HepG2 (cell line): ENCODE data around the gene PCBP2. TPM values are rescaled to one million over a fixed set of nuclear protein-coding genes. Genes with fewer than 3 reads are reported as not detected.

Experiments used
- NFATC3 ChIP-seq: sonication (generic); formaldehyde crosslinking; IDR thresholded peaks from 2 replicates; pipeline ENCODE4 v1.5.1; 2020; ENCODE audit warnings: mild to moderate bottlenecking, missing genetic modification reagents
- NFYC ChIP-seq: IDR thresholded peaks from 2 replicates; pipeline ENCODE4 v1.6.1; 2016; ENCODE audit warnings: missing genetic modification reagents, missing compliant biosample characterization
- PLRG1 ChIP-seq: fragments of 450-650 bp; conservative IDR thresholded peaks from 2 replicates; pipeline ENCODE4 v1.6.1; 2016
- TP53 ChIP-seq: sonication (generic); formaldehyde crosslinking; conservative IDR thresholded peaks from 2 replicates; pipeline ENCODE4 v1.4.0; 2020; ENCODE audit warnings: missing genetic modification reagents
- TRIM24 ChIP-seq: sonication (generic); formaldehyde crosslinking; IDR thresholded peaks from 2 replicates; pipeline ENCODE4 v1.8.0; 2022; ENCODE audit warnings: mild to moderate bottlenecking, missing genetic modification reagents
- ZNF101 ChIP-seq: sonication (generic); formaldehyde crosslinking; IDR thresholded peaks from 2 replicates; pipeline ENCODE4 v1.4.0; 2020; ENCODE audit warnings: mild to moderate bottlenecking, low read depth, missing genetic modification reagents, borderline replicate concordance
- ZNF30 ChIP-seq: sonication (generic); formaldehyde crosslinking; IDR thresholded peaks from 2 replicates; pipeline ENCODE4 v1.5.0; 2020; ENCODE audit warnings: mild to moderate bottlenecking, missing genetic modification reagents
- ZNF660 ChIP-seq: sonication (generic); formaldehyde crosslinking; IDR thresholded peaks from 2 replicates; pipeline ENCODE4 v1.5.1; 2020; ENCODE audit warnings: mild to moderate bottlenecking, low read depth, missing genetic modification reagents, borderline replicate concordance
- ZNF850 ChIP-seq: sonication (generic); formaldehyde crosslinking; conservative IDR thresholded peaks from 2 replicates; pipeline ENCODE4 v1.9.0; 2021; ENCODE audit warnings: mild to moderate bottlenecking, missing genetic modification reagents
- polyA plus RNA-seq, 8 experiments: library from polyadenylated mRNA; depleted of rRNA in 3 of 8; stranded (reverse) in 7 of 8; unstranded in 1 of 8; fragments of >200 nt; fragmentation: Illumina TruSeq in 4 of 8; extraction: Trizol in 4 of 8; gene quantifications; 2 replicates each; pipeline versions ENCODE4 v1.2.1 to v1.2.3, GENCODE V29; 2011 to 2016; ENCODE audit warnings: low read depth in 4 of 8, missing spikeins in 1 of 8, mixed read lengths in 1 of 8; ENCODE audit not compliant: insufficient read depth in 1 of 8
- total RNA-seq, 5 experiments: library from RNA; depleted of rRNA; stranded (reverse); fragments of >200 nt; fragmentation: Illumina TruSeq; extraction: Trizol; gene quantifications; 2 replicates each; pipeline ENCODE4 v1.2.3, GENCODE V29; 2016; ENCODE audit warnings: low read depth in 1 of 5
- TF ChIP-seq, protein P1 (sequence below): sonication (generic); formaldehyde crosslinking; IDR thresholded peaks from 2 replicates; pipeline ENCODE4 v1.4.0; 2020; ENCODE audit warnings: low read depth, mild to moderate bottlenecking, missing genetic modification reagents
- TF ChIP-seq, protein P2 (sequence below): sonication (generic); formaldehyde crosslinking; IDR thresholded peaks from 2 replicates; pipeline ENCODE4 v1.4.0; 2020; ENCODE audit warnings: mild to moderate bottlenecking, low read depth, missing genetic modification reagents
- TF ChIP-seq, protein P3 (sequence below): sonication (generic); formaldehyde crosslinking; IDR thresholded peaks from 2 replicates; pipeline ENCODE4 v1.4.0; 2020; ENCODE audit warnings: missing genetic modification reagents

Gene PCBP2
- total and polyA plus RNA-seq, 2 of the 13 experiments (the other 11 are each of a cell fraction or from before 2014, with no cell fraction given): 154 to 345 TPM

DNA sequence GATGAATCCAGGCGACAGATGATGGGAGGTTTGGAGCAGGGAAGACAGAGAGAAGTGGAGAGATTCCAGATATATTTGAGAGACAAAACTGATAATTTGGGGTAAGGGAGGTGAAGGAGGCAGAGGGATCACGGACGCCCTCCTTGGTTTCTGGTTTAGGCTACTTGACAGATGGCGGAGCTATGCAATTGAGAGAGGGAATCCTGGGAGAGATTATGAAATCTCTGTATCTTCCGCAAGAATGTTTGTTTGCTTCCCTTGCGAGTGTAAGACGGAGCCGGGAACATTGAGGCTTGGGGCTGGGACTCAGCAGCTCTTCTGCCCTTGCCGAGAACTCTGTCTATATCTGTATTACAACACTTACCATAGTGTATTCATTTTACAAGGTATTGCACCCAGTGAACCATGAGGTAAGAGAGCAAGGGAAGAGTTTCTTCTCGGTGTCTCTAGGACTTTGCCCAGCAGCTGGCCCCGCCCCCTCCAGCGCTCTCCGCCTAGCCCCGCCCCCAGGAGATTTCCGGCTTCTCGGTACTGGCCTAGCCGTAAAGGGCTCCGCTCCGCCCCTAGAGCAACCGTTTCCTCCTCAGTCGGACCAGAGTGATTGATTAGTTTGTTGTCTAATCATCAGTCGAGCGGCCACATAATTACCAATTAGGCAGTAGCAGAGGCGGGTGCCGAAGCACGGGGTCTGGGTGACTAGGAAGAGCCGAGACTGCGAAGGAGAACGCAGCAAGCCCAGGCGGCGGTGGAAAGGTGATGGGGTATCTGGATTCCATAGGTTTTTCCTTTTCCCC is 10.7 kb upstream of the PCBP2 start, which contains the start of gene PRR13 (continued):
- TF ChIP-seq ZNF30 (CRISPR knock-in tag) (no peak), ZNF101 (CRISPR knock-in tag) (no peak), PLRG1 (no peak), NFYC (CRISPR knock-in tag) (peak; percentile 92), NFATC3 (no peak), ZNF660 (CRISPR knock-in tag) (no peak), TRIM24 (CRISPR knock-in tag) (no peak), ZNF850 (CRISPR knock-in tag) (no peak), TP53 (CRISPR knock-in tag) (0 out of 2 replicates have a peak, but pooled peaks have one; percentile 34)
- TF ChIP-seq, protein P1, sequence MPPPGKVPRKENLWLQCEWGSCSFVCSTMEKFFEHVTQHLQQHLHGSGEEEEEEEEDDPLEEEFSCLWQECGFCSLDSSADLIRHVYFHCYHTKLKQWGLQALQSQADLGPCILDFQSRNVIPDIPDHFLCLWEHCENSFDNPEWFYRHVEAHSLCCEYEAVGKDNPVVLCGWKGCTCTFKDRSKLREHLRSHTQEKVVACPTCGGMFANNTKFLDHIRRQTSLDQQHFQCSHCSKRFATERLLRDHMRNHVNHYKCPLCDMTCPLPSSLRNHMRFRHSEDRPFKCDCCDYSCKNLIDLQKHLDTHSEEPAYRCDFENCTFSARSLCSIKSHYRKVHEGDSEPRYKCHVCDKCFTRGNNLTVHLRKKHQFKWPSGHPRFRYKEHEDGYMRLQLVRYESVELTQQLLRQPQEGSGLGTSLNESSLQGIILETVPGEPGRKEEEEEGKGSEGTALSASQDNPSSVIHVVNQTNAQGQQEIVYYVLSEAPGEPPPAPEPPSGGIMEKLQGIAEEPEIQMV (CRISPR knock-in tag): peak; percentile 63; the same call in 1 of the 2 replicates
- TF ChIP-seq, protein P2, sequence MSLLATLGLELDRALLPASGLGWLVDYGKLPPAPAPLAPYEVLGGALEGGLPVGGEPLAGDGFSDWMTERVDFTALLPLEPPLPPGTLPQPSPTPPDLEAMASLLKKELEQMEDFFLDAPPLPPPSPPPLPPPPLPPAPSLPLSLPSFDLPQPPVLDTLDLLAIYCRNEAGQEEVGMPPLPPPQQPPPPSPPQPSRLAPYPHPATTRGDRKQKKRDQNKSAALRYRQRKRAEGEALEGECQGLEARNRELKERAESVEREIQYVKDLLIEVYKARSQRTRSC: no peak
- TF ChIP-seq, protein P3, sequence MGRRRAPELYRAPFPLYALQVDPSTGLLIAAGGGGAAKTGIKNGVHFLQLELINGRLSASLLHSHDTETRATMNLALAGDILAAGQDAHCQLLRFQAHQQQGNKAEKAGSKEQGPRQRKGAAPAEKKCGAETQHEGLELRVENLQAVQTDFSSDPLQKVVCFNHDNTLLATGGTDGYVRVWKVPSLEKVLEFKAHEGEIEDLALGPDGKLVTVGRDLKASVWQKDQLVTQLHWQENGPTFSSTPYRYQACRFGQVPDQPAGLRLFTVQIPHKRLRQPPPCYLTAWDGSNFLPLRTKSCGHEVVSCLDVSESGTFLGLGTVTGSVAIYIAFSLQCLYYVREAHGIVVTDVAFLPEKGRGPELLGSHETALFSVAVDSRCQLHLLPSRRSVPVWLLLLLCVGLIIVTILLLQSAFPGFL: no peak
